Measurements from ENCODE around the gene RNF152. TPM values are rescaled to one million over a fixed set of nuclear protein-coding genes. Genes with fewer than 3 reads are reported as not detected.
"Not testable (repeated sequence)": the region's sequence is repeated elsewhere in the genome, so short reads cannot be mapped to it uniquely, and the experiment has no call there.

The RNF152 gene
- total RNA-seq, 1 experiment from 2014 or later: 2.3 TPM

DNA sequence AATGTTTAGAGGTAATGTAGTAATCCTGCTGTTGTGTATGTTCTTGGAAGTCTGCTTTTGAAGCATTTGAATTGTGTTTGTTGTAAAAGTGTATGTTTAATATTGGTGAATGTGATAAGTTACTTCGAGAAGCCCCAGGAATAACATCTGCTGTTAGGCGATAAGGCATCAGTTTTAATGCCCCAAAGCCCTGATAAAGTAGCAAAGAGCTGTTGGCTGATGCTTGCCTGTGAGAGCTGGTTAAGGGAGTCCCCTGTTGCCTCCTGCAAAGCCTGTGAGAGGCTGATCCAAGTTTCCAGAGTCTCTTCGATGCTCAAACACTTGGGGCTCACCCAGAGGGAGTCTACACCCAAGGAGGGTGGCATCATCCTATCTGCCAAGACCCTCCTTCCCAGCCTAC lies 110.3 kb downstream of the RNF152 start:
- Histone ChIP-seq H4K5ac (ENCODE audit: insufficient read length, low read depth, low read length) (no peak overlapping the region), H3K79me2 (ENCODE audit: insufficient read depth, low read length) (no peaks in the 10 kb centered on the region), H2AFZ (ENCODE audit: low read length) (no peak overlapping the region), H3K23me2 (ENCODE audit: insufficient read length, low read depth, low read length, poor library complexity, severe bottlenecking) (no peaks in the 10 kb centered on the region), H4K8ac (replicated peaks; ENCODE audit: insufficient read length, low read depth, low read length) (no peak overlapping the region), H3K27ac (ENCODE audit: insufficient read length, low read depth, low read length) (no peak overlapping the region), H3T11ph (ENCODE audit: low read length) (no peak overlapping the region), H2BK15ac (ENCODE audit: low read depth, low read length) (no peak overlapping the region), H3K27me3 (ENCODE audit: insufficient read depth, low read length) (no peaks in the 10 kb centered on the region), H3K4ac (ENCODE audit: low read depth, low read length) (no peak overlapping the region), H3K56ac (ENCODE audit: insufficient read length, low read depth, low read length) (no peak overlapping the region), H2AK5ac (ENCODE audit: insufficient read length, low read length) (no peak overlapping the region), H3K23ac (ENCODE audit: insufficient read length, low read depth, low read length) (no peak overlapping the region), H3K9me3 (ENCODE audit: control insufficient read depth, low read depth, low read length) (no peaks in the 10 kb centered on the region), H3K14ac (ENCODE audit: insufficient read depth, low read length) (no peak overlapping the region), H4K20me1 (ENCODE audit: control insufficient read depth, insufficient read depth, insufficient read length) (no peaks in the 10 kb centered on the region), H3K18ac (ENCODE audit: insufficient read length, low read depth, low read length) (no peak overlapping the region), H2BK120ac (ENCODE audit: low read depth, low read length, poor library complexity, severe bottlenecking) (no peak overlapping the region), H3K4me1 (ENCODE audit: insufficient read depth, low read length) (no peaks in the 10 kb centered on the region), H3K4me2 (ENCODE audit: insufficient read depth, insufficient read length, low read length) (no peak overlapping the region), H3K79me1 (ENCODE audit: insufficient read depth, low read depth, low read length, poor library complexity, severe bottlenecking) (no peaks in the 10 kb centered on the region), H3K9ac (ENCODE audit: extremely low read depth, insufficient read length, low read length) (no peak overlapping the region), H4K91ac (ENCODE audit: insufficient read length, low read depth, low read length) (no peak overlapping the region), H2BK12ac (ENCODE audit: insufficient read length, low read depth, low read length) (no peak overlapping the region), H2BK20ac (ENCODE audit: low read depth, low read length, poor library complexity, severe bottlenecking) (no peak overlapping the region), H2BK5ac (ENCODE audit: insufficient read length, low read length) (no peak overlapping the region)
- Mint-ChIP-seq H3K27me3 (ENCODE audit: low read depth) (no peaks in the 10 kb centered on the region), H3K4me3 (no peak overlapping the region), H3K27ac (no peak overlapping the region; a peak in 1 of 7 replicates), H3K36me3 (ENCODE audit: insufficient read depth in 1 of 3, low read depth in 3 of 3) (peaks cover 0 to 6% (median 2%) of the 10 kb centered on the region in 3 experiments; a peak in 3 of 7 replicates), H3K4me1 (0 out of 4 replicates have a peak, but pooled peaks cover 0 to 2% of the 10 kb centered on the region in 2 experiments), H3K9me3 (peaks cover 0 to 8% of the 10 kb centered on the region in 2 experiments; a peak in 4 of 5 replicates)
- TF ChIP-seq, protein P1, sequence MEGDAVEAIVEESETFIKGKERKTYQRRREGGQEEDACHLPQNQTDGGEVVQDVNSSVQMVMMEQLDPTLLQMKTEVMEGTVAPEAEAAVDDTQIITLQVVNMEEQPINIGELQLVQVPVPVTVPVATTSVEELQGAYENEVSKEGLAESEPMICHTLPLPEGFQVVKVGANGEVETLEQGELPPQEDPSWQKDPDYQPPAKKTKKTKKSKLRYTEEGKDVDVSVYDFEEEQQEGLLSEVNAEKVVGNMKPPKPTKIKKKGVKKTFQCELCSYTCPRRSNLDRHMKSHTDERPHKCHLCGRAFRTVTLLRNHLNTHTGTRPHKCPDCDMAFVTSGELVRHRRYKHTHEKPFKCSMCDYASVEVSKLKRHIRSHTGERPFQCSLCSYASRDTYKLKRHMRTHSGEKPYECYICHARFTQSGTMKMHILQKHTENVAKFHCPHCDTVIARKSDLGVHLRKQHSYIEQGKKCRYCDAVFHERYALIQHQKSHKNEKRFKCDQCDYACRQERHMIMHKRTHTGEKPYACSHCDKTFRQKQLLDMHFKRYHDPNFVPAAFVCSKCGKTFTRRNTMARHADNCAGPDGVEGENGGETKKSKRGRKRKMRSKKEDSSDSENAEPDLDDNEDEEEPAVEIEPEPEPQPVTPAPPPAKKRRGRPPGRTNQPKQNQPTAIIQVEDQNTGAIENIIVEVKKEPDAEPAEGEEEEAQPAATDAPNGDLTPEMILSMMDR (conservative IDR thresholded peaks at IDR 0.05): no peak
- WGBS (ENCODE audit: extremely low coverage, insufficient read length, low lambda C conversion rate): no CpG with 5 or more reads among the region's 3 CpGs
- no peak for DNase-seq

DNA sequence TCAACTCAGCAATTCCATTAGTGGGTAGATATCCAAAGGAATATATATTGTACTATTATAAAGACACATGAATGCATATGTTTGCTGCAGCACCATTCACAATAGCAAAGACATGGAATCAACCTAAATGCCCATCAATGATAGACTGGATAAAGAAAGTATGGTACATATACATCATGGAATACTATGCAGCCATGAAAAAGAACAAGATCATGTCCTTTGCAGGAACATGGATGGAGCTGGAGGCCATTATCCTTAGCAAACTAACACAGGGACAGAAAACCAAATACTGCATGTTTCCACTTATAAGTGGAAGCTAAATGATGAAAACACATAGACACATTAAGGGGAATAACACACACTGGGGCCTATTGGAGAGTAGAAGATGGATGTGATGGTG lies 116.6 kb downstream of the RNF152 start:
- H3K4me1 Mint-ChIP-seq; H4K20me1 ChIP-seq (ENCODE audit: control insufficient read depth, insufficient read depth, insufficient read length); H3K79me2 ChIP-seq (ENCODE audit: insufficient read depth, low read length); H2BK5ac ChIP-seq (ENCODE audit: insufficient read length, low read length); H2AFZ ChIP-seq (ENCODE audit: low read length); H2BK120ac ChIP-seq (ENCODE audit: low read depth, low read length, poor library complexity, severe bottlenecking); H3K23me2 ChIP-seq (ENCODE audit: insufficient read length, low read depth, low read length, poor library complexity, severe bottlenecking); H4K91ac ChIP-seq (ENCODE audit: insufficient read length, low read depth, low read length); H3K27ac ChIP-seq (ENCODE audit: insufficient read length, low read depth, low read length); H3K4me1 ChIP-seq (ENCODE audit: insufficient read depth, low read length); H3K18ac ChIP-seq (ENCODE audit: insufficient read length, low read depth, low read length); H3K4me3 Mint-ChIP-seq; H3K4ac ChIP-seq (ENCODE audit: low read depth, low read length); H3K79me1 ChIP-seq (ENCODE audit: insufficient read depth, low read depth, low read length, poor library complexity, severe bottlenecking); H3K23ac ChIP-seq (ENCODE audit: insufficient read length, low read depth, low read length); H2BK12ac ChIP-seq (ENCODE audit: insufficient read length, low read depth, low read length); H3K27me3 Mint-ChIP-seq (ENCODE audit: low read depth); H3K14ac ChIP-seq (ENCODE audit: insufficient read depth, low read length); H2BK20ac ChIP-seq (ENCODE audit: low read depth, low read length, poor library complexity, severe bottlenecking); H3K27ac Mint-ChIP-seq; H3K4me2 ChIP-seq (ENCODE audit: insufficient read depth, insufficient read length, low read length); H3K27me3 ChIP-seq (ENCODE audit: insufficient read depth, low read length); H2BK15ac ChIP-seq (ENCODE audit: low read depth, low read length); H3K56ac ChIP-seq (ENCODE audit: insufficient read length, low read depth, low read length); H4K5ac ChIP-seq (ENCODE audit: insufficient read length, low read depth, low read length); H3K9me3 ChIP-seq (ENCODE audit: control insufficient read depth, low read depth, low read length); H4K8ac ChIP-seq (replicated peaks; ENCODE audit: insufficient read length, low read depth, low read length); H3K9ac ChIP-seq (ENCODE audit: extremely low read depth, insufficient read length, low read length); H2AK5ac ChIP-seq (ENCODE audit: insufficient read length, low read length); H3T11ph ChIP-seq (ENCODE audit: low read length); DNase-seq: not testable (repeated sequence)
- Mint-ChIP-seq H3K9me3 (peaks cover 10 to 15% of the 10 kb centered on the region in 2 experiments; a peak in 4 of 5 replicates), H3K36me3 (ENCODE audit: insufficient read depth in 1 of 3, low read depth in 3 of 3) (peaks cover 0 to 20% (median 4%) of the 10 kb centered on the region in 3 experiments; a peak in 5 of 7 replicates)
